KMS-11 (cell line): ENCODE data around the gene N4BP2L1.

ENCODE experiments used
- H2AFZ ChIP-seq: fragments of 200-600 bp; sonication (generic); 2 replicates; pipeline ENCODE4 v1.6.1; 2016; ENCODE audit warnings: antibody characterized with exemption, mixed run types, low read depth
- H3K27ac ChIP-seq: fragments of 200-600 bp; sonication (generic); 2 replicates; pipeline ENCODE4 v1.6.1; 2016; ENCODE audit warnings: mild to moderate bottlenecking, mixed run types
- H3K27me3 ChIP-seq: fragments of 200-600 bp; sonication (generic); 2 replicates; pipeline ENCODE4 v1.6.1; 2017; ENCODE audit warnings: mild to moderate bottlenecking, low read depth, mixed run types, moderate library complexity; ENCODE audit not compliant: insufficient read depth
- H3K36me3 ChIP-seq: fragments of 200-600 bp; sonication (generic); 2 replicates; pipeline ENCODE4 v1.6.1; 2017; ENCODE audit warnings: mild to moderate bottlenecking, mixed run types; ENCODE audit not compliant: insufficient read depth
- H3K4me1 ChIP-seq: fragments of 200-600 bp; sonication (generic); 2 replicates; pipeline ENCODE4 v1.6.1; 2016; ENCODE audit warnings: mild to moderate bottlenecking, low read depth, mixed run types; ENCODE audit not compliant: poor library complexity, severe bottlenecking
- H3K4me2 ChIP-seq: fragments of 200-600 bp; sonication (generic); 2 replicates; pipeline ENCODE4 v1.7.0; 2016; ENCODE audit warnings: mild to moderate bottlenecking, mixed run types
- H3K4me3 ChIP-seq: fragments of 200-600 bp; sonication (generic); IDR thresholded peaks from 2 replicates; pipeline ENCODE4 v1.6.1; 2017; ENCODE audit warnings: low read depth, low read length, mixed read lengths; ENCODE audit not compliant: insufficient read depth
- H3K79me2 ChIP-seq: fragments of 200-600 bp; sonication (generic); 2 replicates; pipeline ENCODE4 v1.6.1; 2016; ENCODE audit warnings: low read depth, mixed run types; ENCODE audit not compliant: insufficient read depth
- H3K9ac ChIP-seq: fragments of 200-600 bp; sonication (generic); 2 replicates; pipeline ENCODE4 v1.6.1; 2016; ENCODE audit warnings: mild to moderate bottlenecking, mixed run types
- H4K20me1 ChIP-seq: fragments of 200-600 bp; sonication (generic); 2 replicates; pipeline ENCODE4 v1.6.1; 2016; ENCODE audit warnings: mild to moderate bottlenecking, mixed run types; ENCODE audit not compliant: insufficient read depth
- TF ChIP-seq, protein P1 (sequence below): fragments of 200-600 bp; sonication (generic); conservative IDR thresholded peaks from 2 replicates; pipeline ENCODE4 v1.6.1; 2017; ENCODE audit warnings: low read depth, mild to moderate bottlenecking, antibody characterized with exemption, low read length, moderate library complexity, mixed read lengths

Gene N4BP2L1

DNA sequence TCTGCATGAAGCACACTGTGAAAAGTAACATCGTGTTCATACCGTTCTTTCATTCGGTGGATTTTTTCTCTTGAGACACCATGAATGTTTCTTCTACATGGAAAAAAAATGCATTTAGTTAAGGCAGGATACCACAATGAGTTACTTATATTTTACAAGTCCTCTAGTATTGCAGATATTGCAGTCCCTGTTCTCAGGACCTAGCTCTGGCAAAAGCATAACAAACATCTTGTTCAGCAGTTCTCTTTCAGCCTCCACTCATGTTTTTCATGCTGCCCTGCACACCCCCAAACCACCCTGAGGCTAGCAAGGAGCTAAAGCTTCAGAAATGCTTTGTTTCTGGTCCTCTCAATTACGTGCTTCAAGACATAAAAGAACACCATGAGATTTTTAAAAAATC, 24.8 kb downstream of the N4BP2L1 start:
- Histone ChIP-seq H3K27me3 (no peaks in the 10 kb centered on the region), H2AFZ (no peak overlapping the region), H3K4me2 (no peak overlapping the region), H3K27ac (no peak overlapping the region), H3K36me3 (no peaks in the 10 kb centered on the region), H3K4me1 (no peaks in the 10 kb centered on the region), H3K4me3 (no peak overlapping the region), H4K20me1 (no peaks in the 10 kb centered on the region), H3K9ac (no peak overlapping the region), H3K79me2 (no peaks in the 10 kb centered on the region)
- TF ChIP-seq, protein P1, sequence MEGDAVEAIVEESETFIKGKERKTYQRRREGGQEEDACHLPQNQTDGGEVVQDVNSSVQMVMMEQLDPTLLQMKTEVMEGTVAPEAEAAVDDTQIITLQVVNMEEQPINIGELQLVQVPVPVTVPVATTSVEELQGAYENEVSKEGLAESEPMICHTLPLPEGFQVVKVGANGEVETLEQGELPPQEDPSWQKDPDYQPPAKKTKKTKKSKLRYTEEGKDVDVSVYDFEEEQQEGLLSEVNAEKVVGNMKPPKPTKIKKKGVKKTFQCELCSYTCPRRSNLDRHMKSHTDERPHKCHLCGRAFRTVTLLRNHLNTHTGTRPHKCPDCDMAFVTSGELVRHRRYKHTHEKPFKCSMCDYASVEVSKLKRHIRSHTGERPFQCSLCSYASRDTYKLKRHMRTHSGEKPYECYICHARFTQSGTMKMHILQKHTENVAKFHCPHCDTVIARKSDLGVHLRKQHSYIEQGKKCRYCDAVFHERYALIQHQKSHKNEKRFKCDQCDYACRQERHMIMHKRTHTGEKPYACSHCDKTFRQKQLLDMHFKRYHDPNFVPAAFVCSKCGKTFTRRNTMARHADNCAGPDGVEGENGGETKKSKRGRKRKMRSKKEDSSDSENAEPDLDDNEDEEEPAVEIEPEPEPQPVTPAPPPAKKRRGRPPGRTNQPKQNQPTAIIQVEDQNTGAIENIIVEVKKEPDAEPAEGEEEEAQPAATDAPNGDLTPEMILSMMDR: no peak

DNA sequence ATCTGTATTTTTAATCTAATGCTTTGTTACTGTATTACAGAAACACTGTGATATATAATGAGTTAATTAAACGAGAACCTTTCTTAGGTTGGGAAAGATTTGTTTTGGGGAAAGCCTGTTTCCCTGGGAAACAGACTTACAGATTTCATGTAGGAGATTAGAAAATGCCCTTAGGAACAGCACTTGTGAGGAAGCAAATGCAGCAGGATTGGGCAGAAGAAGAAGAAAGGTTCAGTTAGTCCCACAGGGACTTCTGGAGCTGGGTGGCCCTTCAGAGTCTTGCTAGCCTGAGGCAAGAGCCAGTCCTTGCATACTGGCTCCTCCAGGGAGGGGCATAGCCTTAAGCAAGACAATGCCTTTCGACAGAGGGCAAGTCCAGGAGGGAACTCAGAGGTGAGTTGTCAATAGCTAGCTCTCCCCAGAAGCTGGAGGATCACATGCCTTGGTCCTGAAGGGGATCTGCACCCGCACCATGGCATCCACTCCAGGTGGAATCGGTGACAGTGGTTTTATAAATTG, 36.8 kb downstream of the N4BP2L1 start:
- H3K9ac ChIP-seq: no peak overlapping the region
- H3K4me2 ChIP-seq: no peak overlapping the region
- TF ChIP-seq, protein P1: no peak
- H4K20me1 ChIP-seq: no peaks in the 10 kb centered on the region
- no peaks in the 10 kb centered on the region for H3K4me1 ChIP-seq
- no peak overlapping the region for H2AFZ ChIP-seq
- no peak overlapping the region for H3K4me3 ChIP-seq
- H3K79me2 ChIP-seq: no peaks in the 10 kb centered on the region
- H3K27me3 ChIP-seq: no peaks in the 10 kb centered on the region
- H3K27ac ChIP-seq: no peak overlapping the region
- no peaks in the 10 kb centered on the region for H3K36me3 ChIP-seq

DNA sequence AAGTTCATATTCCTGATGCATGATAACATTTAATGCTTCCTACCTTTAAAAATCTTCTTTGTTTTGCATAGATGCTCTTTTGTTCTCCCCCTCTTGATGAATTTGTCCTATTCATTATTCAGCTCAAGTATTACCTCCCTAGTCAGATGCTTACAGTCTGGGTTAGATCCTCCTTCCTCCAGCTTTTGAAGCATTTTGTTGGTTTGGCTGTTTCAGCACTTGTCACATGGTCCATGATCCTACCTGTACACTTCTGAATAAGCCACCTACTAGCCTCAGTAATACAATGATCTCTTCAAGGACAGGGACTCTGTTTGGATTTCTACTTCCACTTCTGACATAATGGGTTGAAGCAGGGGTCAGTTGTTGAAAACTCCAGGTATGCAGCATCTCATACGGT, 37.4 kb downstream of the N4BP2L1 start:
- TF ChIP-seq, protein P1: no peak
- Histone ChIP-seq H3K4me3 (no peak overlapping the region), H3K4me2 (no peak overlapping the region), H3K4me1 (no peaks in the 10 kb centered on the region), H2AFZ (no peak overlapping the region), H3K36me3 (no peaks in the 10 kb centered on the region), H3K27me3 (no peaks in the 10 kb centered on the region), H3K27ac (no peak overlapping the region), H4K20me1 (no peaks in the 10 kb centered on the region), H3K9ac (no peak overlapping the region), H3K79me2 (no peaks in the 10 kb centered on the region)

DNA sequence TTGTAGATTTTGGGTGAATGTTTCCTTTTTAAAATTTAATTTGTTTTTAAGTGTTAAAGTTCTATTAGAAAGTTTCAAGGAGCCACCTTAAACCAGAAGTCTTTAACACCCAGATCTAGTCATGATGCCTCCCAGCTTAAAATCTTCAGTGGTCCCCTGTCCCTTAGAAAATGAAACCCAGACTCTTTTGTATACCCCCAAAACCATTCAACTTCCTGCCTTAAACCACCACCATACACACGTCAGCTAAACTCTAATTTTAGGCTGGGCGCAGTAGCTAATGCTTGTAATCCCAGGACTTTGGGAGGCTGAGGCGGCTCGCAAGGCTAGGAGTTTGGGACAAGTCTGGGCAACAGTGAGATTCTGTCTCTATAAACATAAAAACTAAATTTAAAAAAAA, 37.9 kb downstream of the N4BP2L1 start:
- H4K20me1 ChIP-seq: no peaks in the 10 kb centered on the region
- H3K4me3 ChIP-seq: no peak overlapping the region
- no peak overlapping the region for H2AFZ ChIP-seq
- H3K4me2 ChIP-seq: no peak overlapping the region
- H3K27me3 ChIP-seq: no peaks in the 10 kb centered on the region
- H3K4me1 ChIP-seq: no peaks in the 10 kb centered on the region
- TF ChIP-seq, protein P1: no peak
- no peaks in the 10 kb centered on the region for H3K79me2 ChIP-seq
- no peak overlapping the region for H3K27ac ChIP-seq
- H3K36me3 ChIP-seq: no peaks in the 10 kb centered on the region
- H3K9ac ChIP-seq: no peak overlapping the region
